Right lobe of liver (tissue), 4 donors: Measurements from ENCODE around the gene STRN4.

Source experiments
- CTCF ChIP-seq, 4 donors: fragments of 200-600 bp in 3 of 4; fragments of 450-650 bp in 1 of 4; IDR thresholded peaks; one replicate each; pipeline versions ENCODE4 v1.5.1 to v1.8.0; 2016 to 2022; ENCODE audit warnings: antibody characterized with exemption in 4 of 4, mild to moderate bottlenecking in 2 of 4
- POLR2A ChIP-seq: fragments of 450-650 bp; IDR thresholded peaks from one replicate; pipeline ENCODE4 v1.6.1; 2017; ENCODE audit warnings: antibody characterized with exemption, mild to moderate bottlenecking
- donor health status: DM: no; HTN: no; CAD: no.
- donor health status: DM: no; HTN: no; CAD: no.
- donor health status: DM: no; HTN: yes; CAD: no.

GRCh38 chr19:46678110-46678732 is 68.0 kb downstream of the STRN4 start:
- no peak for TF ChIP-seq POLR2A
- no peak for TF ChIP-seq CTCF (IDR thresholded peaks at IDR 0.05)
